BJ (cell line): ENCODE data around the gene DLG2. TPM values are rescaled to one million over a fixed set of nuclear protein-coding genes. Genes with fewer than 3 reads are reported as not detected.

Source experiments
- CTCF ChIA-PET: fragments of 350-600 bp; formaldehyde crosslinking; extraction: SDS; loops from one replicate; lab custom pipeline; 2021; ENCODE audit warnings: antibody characterized with exemption, inconsistent platforms; lab: Yijun Ruan, JAX
- POLR2A ChIA-PET: fragments of 300-600 bp; sonication (Branson Sonifier 250); formaldehyde crosslinking; extraction: SDS; loops from one replicate; lab custom pipeline; 2021; ENCODE audit warnings: antibody characterized with exemption; lab: Charles Lee
- DNase-seq: peaks from one replicate; pipeline ENCODE4 v3.0.0-alpha.2; 2011; ENCODE audit warnings: low read depth
- H3K27me3 ChIP-seq: 2 replicates; pipeline ENCODE4 v1.6.0; 2011; ENCODE audit warnings: low read length; ENCODE audit not compliant: control insufficient read depth, insufficient read depth
- H3K36me3 ChIP-seq: 2 replicates; pipeline ENCODE4 v1.5.1; 2011; ENCODE audit warnings: low read length; ENCODE audit not compliant: control insufficient read depth, insufficient read depth
- H3K4me3 ChIP-seq: 2 replicates; pipeline ENCODE4 v1.5.1; 2011; ENCODE audit warnings: low read depth, mild to moderate bottlenecking, control low read depth, low read length
- polyA plus RNA-seq: library from polyadenylated mRNA; depleted of rRNA; stranded (reverse); fragments of >200 nt; gene quantifications from 2 replicates; pipeline ENCODE4 v1.2.3, GENCODE V29; 2011
- TF ChIP-seq, protein P1 (sequence below): IDR thresholded peaks from 2 replicates; pipeline ENCODE4 v1.5.1; 2011; ENCODE audit warnings: low read depth, mild to moderate bottlenecking, control low read depth, inconsistent platforms, low read length, moderate library complexity; ENCODE audit not compliant: insufficient read depth

DLG2 gene
- polyA plus RNA-seq, 1 experiment: 0.28 TPM

DNA sequence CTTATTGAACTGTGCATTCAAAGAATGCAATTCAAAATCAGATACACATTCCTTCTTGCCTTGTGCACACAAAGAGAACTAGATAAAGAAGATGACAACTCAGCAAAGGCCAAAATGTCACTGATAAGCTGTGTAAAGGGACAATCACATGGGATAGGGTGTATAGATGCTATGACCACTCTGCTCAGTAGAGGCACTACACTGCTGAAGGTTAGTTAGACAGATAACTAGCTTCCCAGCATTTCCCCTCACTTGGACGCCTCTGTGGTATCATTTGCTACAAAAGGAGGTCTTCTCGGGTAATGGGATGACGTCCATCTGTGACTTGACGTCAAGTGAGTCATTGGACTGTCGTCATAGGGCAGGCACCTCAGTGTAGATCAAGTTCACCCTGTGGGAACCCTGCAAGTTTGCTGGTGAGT lies 1916.0 kb downstream of the DLG2 start:
- ChIA-PET POLR2A (no interaction called here), CTCF (interaction anchor here (1.2 kb wide), 1 partner anchor 9 kb away, joined by 3 read pairs; no protein-coding TSS in a partner anchor)
- TF ChIP-seq, protein P1, sequence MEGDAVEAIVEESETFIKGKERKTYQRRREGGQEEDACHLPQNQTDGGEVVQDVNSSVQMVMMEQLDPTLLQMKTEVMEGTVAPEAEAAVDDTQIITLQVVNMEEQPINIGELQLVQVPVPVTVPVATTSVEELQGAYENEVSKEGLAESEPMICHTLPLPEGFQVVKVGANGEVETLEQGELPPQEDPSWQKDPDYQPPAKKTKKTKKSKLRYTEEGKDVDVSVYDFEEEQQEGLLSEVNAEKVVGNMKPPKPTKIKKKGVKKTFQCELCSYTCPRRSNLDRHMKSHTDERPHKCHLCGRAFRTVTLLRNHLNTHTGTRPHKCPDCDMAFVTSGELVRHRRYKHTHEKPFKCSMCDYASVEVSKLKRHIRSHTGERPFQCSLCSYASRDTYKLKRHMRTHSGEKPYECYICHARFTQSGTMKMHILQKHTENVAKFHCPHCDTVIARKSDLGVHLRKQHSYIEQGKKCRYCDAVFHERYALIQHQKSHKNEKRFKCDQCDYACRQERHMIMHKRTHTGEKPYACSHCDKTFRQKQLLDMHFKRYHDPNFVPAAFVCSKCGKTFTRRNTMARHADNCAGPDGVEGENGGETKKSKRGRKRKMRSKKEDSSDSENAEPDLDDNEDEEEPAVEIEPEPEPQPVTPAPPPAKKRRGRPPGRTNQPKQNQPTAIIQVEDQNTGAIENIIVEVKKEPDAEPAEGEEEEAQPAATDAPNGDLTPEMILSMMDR: no peak
- Histone ChIP-seq H3K36me3 (no peaks in the 10 kb centered on the region), H3K4me3 (no peak overlapping the region), H3K27me3 (no peaks in the 10 kb centered on the region)
- DNase-seq: no peak

DNA sequence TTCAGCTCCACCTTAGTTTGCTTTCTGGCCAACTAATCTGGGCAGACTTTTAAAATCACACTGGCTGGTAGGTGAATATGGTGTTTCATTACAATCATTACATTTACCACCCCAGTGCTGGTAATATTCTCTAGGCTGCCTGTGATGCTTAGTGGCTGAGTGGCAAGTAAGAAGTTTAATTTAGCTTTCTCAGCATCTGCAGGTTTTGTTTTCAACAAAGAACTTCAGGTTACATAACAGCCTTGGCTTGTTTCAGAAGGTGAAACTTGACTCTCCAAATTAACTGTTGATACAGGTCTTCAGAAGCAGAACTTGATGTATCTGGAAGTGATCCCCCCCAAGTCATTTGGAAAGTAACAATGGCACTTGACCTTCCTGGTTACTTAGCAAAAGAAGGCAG lies 1917.7 kb downstream of the DLG2 start:
- ChIA-PET POLR2A (no interaction called here), CTCF (interaction anchor here (0.6 to 1.0 kb wide), 2 partner anchors 14 to 990 kb away, joined by 3 read pairs; no protein-coding TSS in a partner anchor)
- H3K4me3 ChIP-seq: no peak overlapping the region
- no peaks in the 10 kb centered on the region for H3K27me3 ChIP-seq
- no peak for DNase-seq
- no peaks in the 10 kb centered on the region for H3K36me3 ChIP-seq
- TF ChIP-seq, protein P1: no peak

DNA sequence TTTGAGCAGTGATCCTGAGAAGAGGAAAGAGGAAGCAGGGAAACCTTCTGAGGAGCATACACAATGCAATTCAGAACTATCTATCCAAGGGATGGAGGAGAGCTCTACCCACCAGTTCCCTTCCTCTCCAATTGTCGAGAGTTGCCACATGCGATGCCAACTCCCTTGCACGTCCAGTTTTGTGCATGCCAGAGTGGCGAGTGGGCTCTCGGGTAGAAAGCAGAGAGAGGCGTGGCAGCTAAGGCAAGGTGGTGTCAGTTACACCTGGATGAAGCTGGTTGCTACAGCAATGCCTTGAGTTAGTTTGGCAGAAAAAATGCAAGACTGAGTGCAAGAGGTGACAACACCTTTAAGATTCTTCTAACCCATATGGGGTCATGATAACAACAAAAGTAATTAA lies 1920.6 kb downstream of the DLG2 start:
- POLR2A ChIA-PET: no interaction called here
- no peaks in the 10 kb centered on the region for H3K36me3 ChIP-seq
- TF ChIP-seq, protein P1: no peak
- no peaks in the 10 kb centered on the region for H3K27me3 ChIP-seq
- no peak overlapping the region for H3K4me3 ChIP-seq
- DNase-seq: no peak
- CTCF ChIA-PET: interaction anchor here (0.8 kb wide), 1 partner anchor 8 kb away, joined by 3 read pairs; no protein-coding TSS in a partner anchor

DNA sequence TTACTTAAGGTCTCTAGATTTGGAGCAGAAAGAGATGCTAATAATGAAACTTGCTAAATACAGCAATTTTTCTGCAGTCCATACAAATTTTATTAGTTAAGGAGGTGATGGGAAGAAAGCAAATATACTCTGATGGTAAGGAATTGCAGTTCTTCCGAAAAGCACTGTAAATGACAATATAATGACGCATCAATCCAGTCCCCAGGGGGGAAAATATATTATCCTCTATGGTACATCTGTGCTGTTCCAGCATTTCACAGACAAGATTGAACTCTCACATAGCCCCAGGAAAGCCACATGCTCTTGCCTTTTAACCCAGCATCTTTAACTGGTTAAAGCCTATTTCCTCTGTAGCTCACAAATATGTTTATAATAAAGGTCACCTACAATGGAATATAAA lies 1924.3 kb downstream of the DLG2 start:
- H3K27me3 ChIP-seq: no peaks in the 10 kb centered on the region
- H3K36me3 ChIP-seq: no peaks in the 10 kb centered on the region
- POLR2A ChIA-PET: no interaction called here
- CTCF ChIA-PET: interaction anchor here (0.8 kb wide), 1 partner anchor 9 kb away, joined by 3 read pairs; no protein-coding TSS in a partner anchor
- DNase-seq: no peak
- H3K4me3 ChIP-seq: no peak overlapping the region
- TF ChIP-seq, protein P1: no peak

DNA sequence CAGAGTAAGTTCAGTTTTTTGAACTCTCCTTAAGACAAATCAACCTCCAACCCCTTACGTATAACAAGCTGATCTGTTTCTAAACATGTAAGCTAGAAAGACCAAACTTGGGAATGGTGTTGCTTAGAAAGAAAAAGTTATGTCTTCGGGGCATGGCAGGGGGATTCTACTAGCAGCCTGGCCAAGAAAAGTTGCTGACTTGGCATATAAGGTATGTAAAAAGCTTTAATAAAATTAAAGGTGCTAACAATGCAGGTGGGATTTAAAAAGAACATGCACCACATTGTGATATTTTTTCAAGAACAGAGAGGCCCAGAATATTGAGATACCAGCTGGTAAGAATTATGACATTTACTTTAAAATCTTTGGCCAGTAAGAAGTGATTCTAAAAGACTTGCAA lies 1929.6 kb downstream of the DLG2 start:
- TF ChIP-seq, protein P1: no peak
- no peaks in the 10 kb centered on the region for H3K27me3 ChIP-seq
- no peaks in the 10 kb centered on the region for H3K36me3 ChIP-seq
- ChIA-PET POLR2A (no interaction called here), CTCF (no interaction called here)
- DNase-seq: no peak
- no peak overlapping the region for H3K4me3 ChIP-seq
